Keratinocyte (primary cell): ENCODE data around the gene COL9A2. TPM values are rescaled to one million over a fixed set of nuclear protein-coding genes. Genes with fewer than 3 reads are reported as not detected.

Source experiments
- DNase-seq: peaks from one replicate; pipeline ENCODE4 v3.0.0-alpha.2; 2011; ENCODE audit warnings: low read depth, missing footprints, low spot score
- FAIRE-seq: peaks from 2 replicates; lab custom pipeline; 2011; peaks lifted over from hg19 to GRCh38; lab: Jason Lieb, UNC
- H2AFZ ChIP-seq: 2 replicates; pipeline ENCODE4 v1.6.0; 2012; ENCODE audit warnings: low read length, control low read depth, inconsistent platforms; ENCODE audit not compliant: control insufficient read depth
- H3K27ac ChIP-seq: 2 replicates; pipeline ENCODE4 v1.5.1; 2011; ENCODE audit warnings: low read length; ENCODE audit not compliant: control insufficient read depth, insufficient read depth
- H3K27me3 ChIP-seq: 3 replicates; pipeline ENCODE4 v1.6.0; 2011; ENCODE audit warnings: low read length; ENCODE audit not compliant: control insufficient read depth, insufficient read depth; ENCODE audit errors: extremely low read depth
- H3K36me3 ChIP-seq, 2 experiments: 2 replicates in 1 of 2; 3 replicates in 1 of 2; pipeline ENCODE4 v1.5.1; 2011; ENCODE audit warnings: low read length in 2 of 2, mild to moderate bottlenecking in 1 of 2; ENCODE audit not compliant: control insufficient read depth in 2 of 2, insufficient read depth in 2 of 2; ENCODE audit errors: extremely low read depth in 1 of 2
- H3K4me1 ChIP-seq: 3 replicates; pipeline ENCODE4 v1.5.1; 2011; ENCODE audit warnings: low read length; ENCODE audit not compliant: control insufficient read depth, insufficient read depth; ENCODE audit errors: extremely low read depth
- H3K4me2 ChIP-seq: 3 replicates; pipeline ENCODE4 v1.6.0; 2011; ENCODE audit warnings: low read depth, low read length; ENCODE audit not compliant: control insufficient read depth, insufficient read depth; ENCODE audit errors: extremely low read depth
- H3K4me3 ChIP-seq, 3 experiments: fragments of 200-600 bp in 1 of 3; sonication (generic) in 1 of 3; 2 replicates in 2 of 3; 3 replicates in 1 of 3; pipeline ENCODE4 v1.5.1; 2011 to 2016; ENCODE audit warnings: low read length in 3 of 3, mild to moderate bottlenecking in 3 of 3, control low read depth in 2 of 3, inconsistent platforms in 1 of 3, low read depth in 1 of 3, mixed read lengths in 1 of 3, mixed run types in 1 of 3, moderate library complexity in 1 of 3; ENCODE audit not compliant: control insufficient read depth in 2 of 3, insufficient read depth in 2 of 3; ENCODE audit errors: extremely low read depth in 1 of 3
- H3K79me2 ChIP-seq: 2 replicates; pipeline ENCODE4 v1.6.0; 2012; ENCODE audit warnings: low read length; ENCODE audit not compliant: control insufficient read depth, insufficient read depth
- H3K9ac ChIP-seq: 3 replicates; pipeline ENCODE4 v1.6.0; 2011; ENCODE audit warnings: low read length; ENCODE audit not compliant: control insufficient read depth, insufficient read depth; ENCODE audit errors: extremely low read depth
- H3K9me1 ChIP-seq: 3 replicates; pipeline ENCODE4 v1.6.0; 2011; ENCODE audit warnings: low read length; ENCODE audit not compliant: control insufficient read depth, insufficient read depth; ENCODE audit errors: extremely low read depth
- H3K9me3 ChIP-seq: 2 replicates; pipeline ENCODE4 v1.5.1; 2012; ENCODE audit warnings: low read depth, low read length; ENCODE audit not compliant: control insufficient read depth
- H4K20me1 ChIP-seq: 3 replicates; pipeline ENCODE4 v1.6.0; 2011; ENCODE audit warnings: low read length; ENCODE audit not compliant: control insufficient read depth, insufficient read depth; ENCODE audit errors: extremely low read depth
- CTCF ChIP-seq, 3 experiments: IDR thresholded peaks in 1 of 3; conservative IDR thresholded peaks in 1 of 3; optimal IDR thresholded peaks in 1 of 3; 2 replicates in 2 of 3; 3 replicates in 1 of 3; pipeline versions ENCODE3 to v1.5.1; 2011; ENCODE audit warnings: low read length in 3 of 3, mild to moderate bottlenecking in 3 of 3, moderate library complexity in 2 of 3, control low read depth in 1 of 3, inconsistent platforms in 1 of 3; ENCODE audit not compliant: insufficient read depth in 2 of 3; ENCODE audit errors: extremely low read depth in 1 of 3
- EZH2 ChIP-seq: IDR thresholded peaks from one replicate; pipeline ENCODE4 v1.6.1; 2012; ENCODE audit warnings: inconsistent platforms, mild to moderate bottlenecking, low read length, moderate library complexity
- dilution Hi-C: fragments of 300-500 bp; cut with MboI; formaldehyde crosslinking; loops from one replicate; pipeline ENCODE4 v1.7.0; 2020; ENCODE audit warnings: low sequenced_read_pairs; ENCODE audit not compliant: extremely low pct_ligation_motif_present
- polyA plus RNA-seq, 5 experiments: library from polyadenylated mRNA; depleted of rRNA in 3 of 5; stranded (reverse) in 3 of 5; stranded (forward) in 1 of 5; unstranded in 1 of 5; fragments of >200 nt; gene quantifications; 1 replicate in 1 of 5; 2 replicates in 3 of 5; 3 replicates in 1 of 5; pipeline versions ENCODE4 v1.2.1 to v1.2.3, GENCODE V29; 2011 to 2012; ENCODE audit warnings: missing spikeins in 2 of 5, low read depth in 1 of 5, low replicate concordance in 1 of 5

COL9A2 gene
- polyA plus RNA-seq, 1 donor (not counting 4 experiments of a cell fraction or from before 2014, with no cell fraction given), result 1.6 TPM

GRCh38 chr1:40251456-40251855 is 65.6 kb downstream of the COL9A2 start:
- TF ChIP-seq EZH2, result no peak
- TF ChIP-seq CTCF (optimal IDR thresholded peaks at IDR 0.05 in 1 of 3, IDR thresholded peaks at IDR 0.05 in 1 of 3, conservative IDR thresholded peaks at IDR 0.05 in 1 of 3; ENCODE audit: extremely low read depth in 1 of 3, insufficient read depth in 2 of 3, low read length in 3 of 3), result no peak
- Histone ChIP-seq H3K9me3 (no peaks in the 10 kb centered on the region), H3K79me2 (peaks cover 14% of the 10 kb centered on the region), H2AFZ (no peak overlapping the region), H3K36me3 (no peaks in the 10 kb centered on the region), H3K4me3 (no peak overlapping the region), H4K20me1 (no peaks in the 10 kb centered on the region), H3K9me1 (no peaks in the 10 kb centered on the region), H3K4me2 (no peak overlapping the region), H3K4me1 (peaks cover 3% of the 10 kb centered on the region), H3K27me3 (no peaks in the 10 kb centered on the region), H3K27ac (no peak overlapping the region), H3K9ac (no peak overlapping the region)
- dilution Hi-C loops, result no loop called here
- DNase-seq, result no peak
- no peak for FAIRE-seq

Other genes starting within 250 kb of the COL9A2 start
- gene PPT1, start 220.0 kb downstream of the COL9A2 start, polyA plus RNA-seq, result 43.8 to 58.9 TPM (median 52.7 TPM) in 3 replicates
- gene RLF, start 155.9 kb downstream of the COL9A2 start, polyA plus RNA-seq, result 7.0 to 10.7 TPM (median 7.5 TPM) in 3 replicates
- not detected in 3 replicates for gene TMCO2, start 69.3 kb downstream of the COL9A2 start, polyA plus RNA-seq
- 34.0 to 73.4 TPM (median 44.9 TPM) in 3 replicates for gene ZMPSTE24, start 59.0 kb downstream of the COL9A2 start, polyA plus RNA-seq
- 10.2 to 19.0 TPM (median 13.2 TPM) in 3 replicates for gene SMAP2, start 56.4 kb upstream of the COL9A2 start, polyA plus RNA-seq
- gene ZFP69B, start 133.2 kb upstream of the COL9A2 start, polyA plus RNA-seq, result 1.1 to 1.9 TPM (median 1.7 TPM) in 3 replicates
- 2.2 to 3.5 TPM (median 2.3 TPM) in 3 replicates for gene ZFP69, start 160.0 kb upstream of the COL9A2 start, polyA plus RNA-seq
- 8.5 to 9.9 TPM (median 8.6 TPM) in 3 replicates for gene EXO5, start 191.5 kb upstream of the COL9A2 start, polyA plus RNA-seq
- 1.7 to 2.8 TPM (median 2.2 TPM) in 3 replicates for gene ZNF684, start 214.4 kb upstream of the COL9A2 start, polyA plus RNA-seq